Measurements from ENCODE around the gene ADAM12. TPM values are rescaled to one million over a fixed set of nuclear protein-coding genes. Genes with fewer than 3 reads are reported as not detected.

Gene ADAM12
- total and polyA plus RNA-seq, 2 donors from 2014 or later, result 0.26 to 3.3 TPM

GRCh38 chr10:126420567-126421300, 32.5 kb upstream of the ADAM12 start:
- H3K27ac ChIP-seq (ENCODE audit: low read depth in 2 of 2, low read length in 2 of 2), result no peak overlapping the region
- TF ChIP-seq CTCF (IDR thresholded peaks at IDR 0.05; ENCODE audit: borderline replicate concordance, extremely low read depth, insufficient read depth), result no peak
- H3K27me3 ChIP-seq (ENCODE audit: control insufficient read depth, insufficient read depth, low read length), result no peaks in the 10 kb centered on the region
- no peak for DNase-seq
- no peak overlapping the region for H3K9ac ChIP-seq (ENCODE audit: low read length in 3 of 3)
- intact Hi-C loops (cut with DNase I), result no loop called here
- no peak overlapping the region for H3K4me3 ChIP-seq (ENCODE audit: low read length in 3 of 3)
- peaks cover 0 to 12% (median 4%) of the 10 kb centered on the region in 3 donors for H3K9me3 ChIP-seq (ENCODE audit: control insufficient read depth in 2 of 3, insufficient read depth in 1 of 3, low read length in 3 of 3)
- H3K36me3 ChIP-seq (ENCODE audit: control insufficient read depth in 2 of 3, insufficient read depth in 3 of 3, low read length in 3 of 3), result no peaks in the 10 kb centered on the region
- no peak for FAIRE-seq
- H3K4me1 ChIP-seq (ENCODE audit: control insufficient read depth in 2 of 3, insufficient read depth in 2 of 3, low read depth in 1 of 3, low read length in 3 of 3), result no peaks in the 10 kb centered on the region

- no peak overlapping the region for H3K9ac ChIP-seq (ENCODE audit: low read length in 3 of 3)
- H3K27me3 ChIP-seq (ENCODE audit: control insufficient read depth, insufficient read depth, low read length), result no peaks in the 10 kb centered on the region
- TF ChIP-seq CTCF (IDR thresholded peaks at IDR 0.05; ENCODE audit: borderline replicate concordance, extremely low read depth, insufficient read depth), result no peak
- FAIRE-seq (no peak), DNase-seq (no peak)
- intact Hi-C loops (cut with DNase I), result no loop called here
- H3K4me3 ChIP-seq (ENCODE audit: low read length in 3 of 3), result no peak overlapping the region
- no peaks in the 10 kb centered on the region for H3K36me3 ChIP-seq (ENCODE audit: control insufficient read depth in 2 of 3, insufficient read depth in 3 of 3, low read length in 3 of 3)
- no peaks in the 10 kb centered on the region for H3K9me3 ChIP-seq (ENCODE audit: control insufficient read depth in 2 of 3, insufficient read depth in 1 of 3, low read length in 3 of 3)
- no peak overlapping the region for H3K27ac ChIP-seq (ENCODE audit: low read depth in 2 of 2, low read length in 2 of 2)
- H3K4me1 ChIP-seq (ENCODE audit: control insufficient read depth in 2 of 3, insufficient read depth in 2 of 3, low read depth in 1 of 3, low read length in 3 of 3), result no peaks in the 10 kb centered on the region
Measured at GRCh38 chr10:126417220-126417825, 29.0 kb upstream of the ADAM12 start.

GRCh38 chr10:126409821-126410220, 21.5 kb upstream of the ADAM12 start:
- FAIRE-seq (no peak), DNase-seq (no peak)
- Histone ChIP-seq H3K9ac (ENCODE audit: low read length in 3 of 3) (no peak overlapping the region), H3K36me3 (ENCODE audit: control insufficient read depth in 2 of 3, insufficient read depth in 3 of 3, low read length in 3 of 3) (no peaks in the 10 kb centered on the region), H3K4me1 (ENCODE audit: control insufficient read depth in 2 of 3, insufficient read depth in 2 of 3, low read depth in 1 of 3, low read length in 3 of 3) (no peaks in the 10 kb centered on the region), H3K27ac (ENCODE audit: low read depth in 2 of 2, low read length in 2 of 2) (no peak overlapping the region), H3K4me3 (ENCODE audit: low read length in 3 of 3) (no peak overlapping the region), H3K9me3 (ENCODE audit: control insufficient read depth in 2 of 3, insufficient read depth in 1 of 3, low read length in 3 of 3) (no peaks in the 10 kb centered on the region), H3K27me3 (ENCODE audit: control insufficient read depth, insufficient read depth, low read length) (no peaks in the 10 kb centered on the region)
- no peak for TF ChIP-seq CTCF (IDR thresholded peaks at IDR 0.05; ENCODE audit: borderline replicate concordance, extremely low read depth, insufficient read depth)
- intact Hi-C loops (cut with DNase I), result no loop called here
